ENCODE data around the gene MRTFB.
"Not testable (repeated sequence)": the region's sequence is repeated elsewhere in the genome, so short reads cannot be mapped to it uniquely, and the experiment has no call there.

The MRTFB gene

GRCh38 chr16:14047121-14047859, 23.8 kb upstream of the MRTFB start:
- not testable (repeated sequence) for H3K36me3 Mint-ChIP-seq; DNase-seq (ENCODE audit: low spot score in 2 of 2); H3K4me3 Mint-ChIP-seq; ATAC-seq (ENCODE audit: low read depth); H3K27ac Mint-ChIP-seq; H3K4me1 Mint-ChIP-seq; H3K27me3 Mint-ChIP-seq; H3K9me3 Mint-ChIP-seq

- Mint-ChIP-seq H3K36me3 (no peaks in the 10 kb centered on the region), H3K9me3 (no peaks in the 10 kb centered on the region), H3K4me1 (no peaks in the 10 kb centered on the region), H3K27me3 (no peaks in the 10 kb centered on the region), H3K4me3 (no peak overlapping the region), H3K27ac (no peak overlapping the region)
- DNase-seq (ENCODE audit: low spot score in 2 of 2) = no peak
- no peak for ATAC-seq (ENCODE audit: low read depth)
Observed at GRCh38 chr16:14050291-14051027, 20.7 kb upstream of the MRTFB start.

DNA sequence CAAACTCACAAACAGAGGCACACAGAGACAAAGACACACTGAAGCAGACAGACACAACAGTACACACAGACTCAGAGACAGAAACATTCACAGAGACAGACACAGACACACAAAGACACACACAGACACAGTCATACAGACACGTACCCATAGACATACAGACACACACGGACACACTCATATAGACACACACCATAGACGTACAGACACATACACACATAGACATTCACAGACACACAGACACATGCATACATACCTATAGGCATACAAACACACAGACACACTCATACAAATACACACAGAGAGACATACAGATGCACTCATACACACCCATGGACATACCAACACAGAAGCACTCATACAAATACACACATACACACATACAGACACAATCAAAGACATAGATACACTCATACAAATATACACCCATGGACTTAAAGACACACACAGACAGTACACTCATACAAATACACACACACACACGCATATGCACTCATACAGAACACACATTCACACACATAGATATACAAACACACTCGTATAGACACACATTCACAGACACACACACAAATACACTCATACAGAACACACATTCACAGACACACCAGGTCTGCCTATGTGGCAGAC, 19.9 kb upstream of the MRTFB start:
- Mint-ChIP-seq H3K36me3 (no peaks in the 10 kb centered on the region), H3K9me3 (peaks cover under 1% of the 10 kb centered on the region), H3K27me3 (no peaks in the 10 kb centered on the region), H3K27ac (no peak overlapping the region), H3K4me3 (no peak overlapping the region), H3K4me1 (no peaks in the 10 kb centered on the region)
- DNase-seq (ENCODE audit: low spot score in 2 of 2) (no peak), ATAC-seq (ENCODE audit: low read depth) (no peak)

- peaks cover 7% of the 10 kb centered on the region for H3K9me3 Mint-ChIP-seq
Observed at GRCh38 chr16:14056970-14057369, 14.1 kb upstream of the MRTFB start.

GRCh38 chr16:14057878-14058382, 13.2 kb upstream of the MRTFB start:
- H3K9me3 Mint-ChIP-seq = peaks cover 7% of the 10 kb centered on the region
- H3K4me1 Mint-ChIP-seq = no peaks in the 10 kb centered on the region
- H3K4me3 Mint-ChIP-seq = no peak overlapping the region
- ATAC-seq (ENCODE audit: low read depth) = no peak
- peaks cover 5% of the 10 kb centered on the region for H3K36me3 Mint-ChIP-seq
- no peak for DNase-seq (ENCODE audit: low spot score in 2 of 2)
- peaks cover 9% of the 10 kb centered on the region for H3K27me3 Mint-ChIP-seq
- no peak overlapping the region for H3K27ac Mint-ChIP-seq

More at GRCh38 chr16:14056970-14057369, 14.1 kb upstream of the MRTFB start:
- Mint-ChIP-seq H3K27ac (no peak overlapping the region), H3K36me3 (peaks cover 5% of the 10 kb centered on the region), H3K4me3 (no peak overlapping the region), H3K4me1 (no peaks in the 10 kb centered on the region), H3K27me3 (peaks cover 9% of the 10 kb centered on the region)
- ATAC-seq (ENCODE audit: low read depth) (no peak), DNase-seq (ENCODE audit: low spot score in 2 of 2) (no peak)

GRCh38 chr16:14061732-14062259, 9.3 kb upstream of the MRTFB start:
- Mint-ChIP-seq H3K36me3 (peaks cover 3% of the 10 kb centered on the region), H3K4me3 (no peak overlapping the region), H3K4me1 (no peaks in the 10 kb centered on the region), H3K27ac (no peak overlapping the region), H3K27me3 (peaks cover 11% of the 10 kb centered on the region), H3K9me3 (peaks cover 3% of the 10 kb centered on the region)
- DNase-seq (ENCODE audit: low spot score in 2 of 2) (no peak), ATAC-seq (ENCODE audit: low read depth) (no peak)

- Mint-ChIP-seq H3K36me3 (peaks cover under 1% of the 10 kb centered on the region), H3K27me3 (peaks cover 10% of the 10 kb centered on the region), H3K4me3 (no peak overlapping the region), H3K27ac (no peak overlapping the region), H3K9me3 (peaks cover under 1% of the 10 kb centered on the region), H3K4me1 (no peaks in the 10 kb centered on the region)
- ATAC-seq (ENCODE audit: low read depth) (no peak), DNase-seq (ENCODE audit: low spot score in 2 of 2) (no peak)
Observed at GRCh38 chr16:14062261-14062660, 8.9 kb upstream of the MRTFB start.

- Mint-ChIP-seq H3K27me3 (peaks cover 12% of the 10 kb centered on the region), H3K4me1 (no peaks in the 10 kb centered on the region), H3K27ac (no peak overlapping the region), H3K4me3 (no peak overlapping the region), H3K9me3 (no peaks in the 10 kb centered on the region), H3K36me3 (no peaks in the 10 kb centered on the region)
- ATAC-seq (ENCODE audit: low read depth) (no peak), DNase-seq (ENCODE audit: low spot score in 2 of 2) (no peak)
Observed at GRCh38 chr16:14063618-14064581, 7.2 kb upstream of the MRTFB start.

- Mint-ChIP-seq H3K4me1 (peaks cover 10% of the 10 kb centered on the region), H3K27ac (no peak overlapping the region), H3K27me3 (peaks cover 5% of the 10 kb centered on the region), H3K9me3 (no peaks in the 10 kb centered on the region), H3K36me3 (no peaks in the 10 kb centered on the region), H3K4me3 (peak overlapping the region; percentile 56)
- ATAC-seq (ENCODE audit: low read depth) (no peak), DNase-seq (ENCODE audit: low spot score in 2 of 2) (no peak)
Observed at GRCh38 chr16:14069818-14070217, 1.3 kb upstream of the MRTFB start.

GRCh38 chr16:14070555-14070876, 603 bp upstream of the MRTFB start:
- Mint-ChIP-seq H3K9me3 (no peaks in the 10 kb centered on the region), H3K36me3 (no peaks in the 10 kb centered on the region), H3K27me3 (peaks cover 5% of the 10 kb centered on the region), H3K4me3 (peak overlapping the region; percentile 93), H3K27ac (peak overlapping the region; percentile 96), H3K4me1 (peaks cover 10% of the 10 kb centered on the region)
- no peak for ATAC-seq (ENCODE audit: low read depth)
- DNase-seq (ENCODE audit: low spot score in 2 of 2) = no peak

GRCh38 chr16:14071576-14072271, 605 bp downstream of the MRTFB start:
- peak overlapping the region; percentile 81 for H3K4me3 Mint-ChIP-seq
- no peak for DNase-seq (ENCODE audit: low spot score in 2 of 2)

GRCh38 chr16:14072360-14072759, 1.2 kb downstream of the MRTFB start:
- ATAC-seq (ENCODE audit: low read depth) (no peak), DNase-seq (ENCODE audit: low spot score in 2 of 2) (no peak)
- Mint-ChIP-seq H3K9me3 (no peaks in the 10 kb centered on the region), H3K36me3 (no peaks in the 10 kb centered on the region), H3K4me3 (peak overlapping the region; percentile 81), H3K27me3 (peaks cover 4% of the 10 kb centered on the region), H3K27ac (peak overlapping the region; percentile 75), H3K4me1 (peaks cover 10% of the 10 kb centered on the region)

More at GRCh38 chr16:14071576-14072271, 605 bp downstream of the MRTFB start:
- no peaks in the 10 kb centered on the region for H3K36me3 Mint-ChIP-seq
- peak overlapping the region; percentile 75 for H3K27ac Mint-ChIP-seq
- no peaks in the 10 kb centered on the region for H3K9me3 Mint-ChIP-seq
- peaks cover 10% of the 10 kb centered on the region for H3K4me1 Mint-ChIP-seq
- peaks cover 4% of the 10 kb centered on the region for H3K27me3 Mint-ChIP-seq
- peak; percentile 25 for ATAC-seq (ENCODE audit: low read depth)

DNA sequence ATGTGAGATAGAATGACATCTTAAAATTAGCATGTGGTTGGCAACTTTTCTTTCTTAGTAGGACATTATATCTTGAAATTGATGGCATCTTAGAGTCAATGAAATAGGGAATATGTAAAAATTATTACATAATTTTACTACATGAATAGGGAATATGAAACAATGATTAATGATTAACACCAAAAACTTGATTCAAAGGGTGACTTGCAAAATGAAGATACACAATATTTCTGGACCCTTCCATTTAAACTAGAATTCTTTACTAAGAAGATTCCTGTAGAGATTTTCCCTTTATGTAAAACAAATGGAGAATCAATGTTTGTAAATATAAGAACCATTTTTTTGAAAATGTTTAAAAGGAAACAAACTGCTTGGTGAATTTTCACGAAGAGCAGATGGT, 3.4 kb downstream of the MRTFB start:
- ATAC-seq (ENCODE audit: low read depth) (no peak), DNase-seq (ENCODE audit: low spot score in 2 of 2) (no peak)
- Mint-ChIP-seq H3K4me1 (peaks cover 10% of the 10 kb centered on the region), H3K9me3 (no peaks in the 10 kb centered on the region), H3K27ac (no peak overlapping the region), H3K36me3 (peaks cover 2% of the 10 kb centered on the region), H3K4me3 (no peak overlapping the region), H3K27me3 (no peaks in the 10 kb centered on the region)
